T follicular helper cell (primary cell): ENCODE results near the gene CALML3.
"Not testable (repeated sequence)": the region's sequence is repeated elsewhere in the genome, so short reads cannot be mapped to it uniquely, and the experiment has no call there.

Experiments used
- DNase-seq: peaks from one replicate; pipeline ENCODE4 v3.0.0-alpha.2; 2020; ENCODE audit warnings: low read depth
- total RNA-seq, 2 experiments: gene quantifications; one replicate each; lab custom pipeline; 2026; lab: John Stamatoyannopoulos, UW

The CALML3 gene
- total RNA-seq = 0 reads per million in 2 experiments

DNA sequence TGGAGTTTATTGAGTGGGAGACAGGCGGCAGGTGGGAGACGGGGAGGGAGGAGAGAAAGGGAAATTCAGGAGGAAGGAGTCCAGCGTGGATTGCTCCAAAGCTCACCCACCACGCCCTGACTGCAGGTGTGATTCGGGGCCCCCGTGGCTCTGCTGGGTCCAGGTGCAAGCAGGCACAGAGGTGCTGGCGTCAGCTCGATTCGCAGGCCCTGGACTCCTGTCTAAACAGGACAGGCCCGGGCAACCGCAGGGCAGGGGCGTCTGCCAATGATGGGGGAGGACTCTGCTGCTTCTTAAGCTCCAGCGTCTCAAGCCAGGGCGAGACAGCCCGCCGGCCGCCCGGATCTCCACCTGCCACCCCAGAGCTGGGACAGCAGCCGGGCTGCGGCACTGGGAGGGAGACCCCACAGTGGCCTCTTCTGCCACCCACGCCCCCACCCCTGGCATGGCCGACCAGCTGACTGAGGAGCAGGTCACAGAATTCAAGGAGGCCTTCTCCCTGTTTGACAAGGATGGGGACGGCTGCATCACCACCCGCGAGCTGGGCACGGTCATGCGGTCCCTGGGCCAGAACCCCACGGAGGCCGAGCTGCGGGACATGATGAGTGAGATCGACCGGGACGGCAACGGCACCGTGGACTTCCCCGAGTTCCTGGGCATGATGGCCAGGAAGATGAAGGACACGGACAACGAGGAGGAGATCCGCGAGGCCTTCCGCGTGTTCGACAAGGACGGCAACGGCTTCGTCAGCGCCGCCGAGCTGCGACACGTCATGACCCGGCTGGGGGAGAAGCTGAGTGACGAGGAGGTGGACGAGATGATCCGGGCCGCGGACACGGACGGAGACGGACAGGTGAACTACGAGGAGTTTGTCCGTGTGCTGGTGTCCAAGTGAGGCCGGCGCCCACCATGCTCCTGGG, at the start of gene CALML3:
TSS of gene CALML3 (plus strand) at position 321 of the 920 bp plus-strand sequence. CDS start at position 446, 125 bp downstream.
- no peak for DNase-seq

- DNase-seq = not testable (repeated sequence)
These were observed 49.7 kb upstream of the CALML3 start for GRCh38 chr10:5475088-5475487.

DNA sequence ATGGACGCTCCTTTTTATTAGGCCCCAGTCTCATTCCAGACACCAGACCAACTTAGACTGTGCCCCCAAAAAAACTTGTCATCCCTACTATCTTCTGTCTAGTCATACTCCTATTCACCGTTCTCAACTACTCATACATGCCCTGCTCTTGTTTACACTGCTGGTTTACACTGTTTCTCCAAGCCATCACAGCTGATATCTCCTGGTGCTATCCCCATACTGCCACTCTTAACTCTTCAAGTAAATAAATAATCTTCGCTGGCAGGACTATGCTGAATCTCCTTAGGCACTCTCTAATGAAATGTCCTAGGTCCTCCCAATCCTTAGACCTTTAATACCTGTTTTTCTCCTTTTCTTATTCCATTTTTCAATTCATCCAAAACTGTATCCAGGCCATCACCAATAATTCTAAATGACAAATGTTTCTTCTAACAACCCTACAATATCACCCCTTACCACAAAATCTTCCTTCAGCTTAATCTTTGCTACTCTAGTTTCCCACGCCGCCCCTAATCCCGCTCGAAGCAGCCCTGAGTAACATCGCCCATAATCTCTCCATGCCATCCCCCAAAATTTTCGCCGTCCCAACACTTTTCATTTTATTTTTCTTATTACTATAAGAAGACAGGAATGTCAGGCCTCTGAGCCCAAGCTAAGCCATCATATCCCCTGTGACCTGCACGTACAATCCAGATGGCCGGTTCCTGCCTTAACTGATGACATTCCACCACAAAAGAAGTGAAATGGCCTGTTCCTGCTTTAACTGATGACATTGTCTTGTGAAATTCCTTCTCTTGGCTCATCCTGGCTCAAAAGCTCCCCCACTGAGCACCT, 48.6 kb upstream of the CALML3 start:
- not testable (repeated sequence) for DNase-seq

DNA sequence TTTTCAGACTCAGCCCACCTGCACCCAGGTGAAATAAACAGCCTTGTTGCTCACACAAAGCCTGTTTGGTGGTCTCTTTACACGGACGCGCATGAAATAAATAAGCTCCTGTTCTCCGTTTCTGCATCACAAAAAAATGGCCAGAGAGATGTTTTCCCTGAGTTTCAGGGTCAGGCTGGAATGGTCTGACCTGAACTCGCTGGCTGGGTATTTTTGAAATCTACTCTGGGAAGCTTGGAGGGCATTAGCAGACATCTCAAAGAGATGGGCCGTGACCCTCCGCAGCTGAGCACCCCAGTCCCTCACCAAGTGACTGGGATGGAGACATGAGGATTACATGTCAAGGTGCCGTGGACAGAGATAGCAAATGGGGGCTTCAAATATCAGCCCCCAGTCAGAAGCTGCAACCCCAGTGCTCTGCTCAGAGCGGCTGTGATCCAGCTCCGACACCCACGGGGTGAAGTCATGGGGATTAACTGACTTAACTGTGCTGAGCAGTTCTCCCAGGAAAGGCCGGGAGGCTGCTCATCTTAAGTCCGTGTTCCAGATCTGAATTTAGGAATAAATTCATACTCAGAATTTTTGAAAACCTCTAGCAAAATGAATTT, 47.7 kb upstream of the CALML3 start:
- DNase-seq = no peak

DNA sequence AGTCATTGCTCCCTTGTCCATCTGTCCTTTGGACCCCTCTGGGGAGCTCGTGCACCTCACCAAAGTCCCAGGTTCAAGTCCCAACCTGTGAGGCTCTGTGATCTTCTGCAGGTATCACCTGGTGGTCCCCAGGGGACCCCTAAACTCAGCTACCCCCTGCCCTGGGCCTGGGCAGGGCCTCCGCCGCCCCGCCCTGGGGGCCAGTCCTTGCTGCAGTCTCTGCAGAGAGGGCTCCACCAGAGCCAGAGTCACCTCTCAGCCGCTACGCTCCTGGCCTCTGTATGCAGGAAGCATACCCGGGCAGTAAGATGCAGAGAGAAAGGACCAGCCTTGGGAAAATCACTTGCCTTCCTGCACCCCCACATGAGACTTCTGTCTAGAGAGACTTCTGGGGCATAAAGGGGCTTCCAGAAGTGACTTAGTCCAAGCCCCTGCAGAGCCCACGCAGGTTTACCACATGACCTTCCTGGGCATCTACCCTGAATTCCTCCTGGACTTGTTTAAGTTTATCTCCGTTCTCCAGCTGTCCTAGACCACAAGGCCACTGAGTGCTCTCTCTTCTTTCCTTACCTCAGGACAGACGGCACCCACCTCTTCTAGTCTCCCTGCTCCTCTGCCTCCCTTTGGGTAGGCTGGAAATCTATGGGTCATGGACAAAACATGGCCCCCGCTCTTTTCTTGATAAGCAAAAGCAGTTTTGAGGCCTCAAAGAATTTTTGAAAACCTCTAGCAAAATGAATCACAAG, 46.6 kb upstream of the CALML3 start:
- no peak for DNase-seq

DNA sequence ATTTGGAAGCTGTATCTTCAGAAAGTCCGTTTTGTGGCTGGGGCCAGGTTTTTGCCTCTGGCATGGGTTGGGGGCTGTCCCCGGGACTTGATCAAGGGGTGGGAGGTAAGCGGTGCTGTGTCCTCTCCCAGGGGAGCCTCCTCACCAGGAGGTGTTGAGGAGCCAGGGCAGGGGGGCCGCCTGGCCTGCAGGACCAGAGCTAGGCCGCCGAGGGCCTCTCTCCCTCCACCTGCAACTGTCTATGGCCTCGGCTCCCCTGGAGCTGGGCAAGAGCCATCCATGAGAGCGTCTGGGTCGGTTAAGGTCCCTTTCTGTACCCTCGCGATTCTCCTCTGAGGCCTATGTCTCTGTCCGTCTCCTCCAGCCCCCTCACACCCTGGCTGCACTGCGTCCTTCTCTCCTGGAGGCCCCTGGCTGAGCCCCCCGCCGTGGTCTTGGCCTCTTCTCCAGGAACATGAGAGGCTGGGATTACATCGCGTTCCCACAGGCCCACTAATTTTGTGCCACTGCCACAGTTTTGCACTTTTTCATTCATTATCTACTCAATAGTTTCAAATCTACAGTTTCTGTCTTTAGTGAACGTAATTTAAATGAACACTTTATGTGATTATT, 46.0 kb upstream of the CALML3 start:
- no peak for DNase-seq

DNA sequence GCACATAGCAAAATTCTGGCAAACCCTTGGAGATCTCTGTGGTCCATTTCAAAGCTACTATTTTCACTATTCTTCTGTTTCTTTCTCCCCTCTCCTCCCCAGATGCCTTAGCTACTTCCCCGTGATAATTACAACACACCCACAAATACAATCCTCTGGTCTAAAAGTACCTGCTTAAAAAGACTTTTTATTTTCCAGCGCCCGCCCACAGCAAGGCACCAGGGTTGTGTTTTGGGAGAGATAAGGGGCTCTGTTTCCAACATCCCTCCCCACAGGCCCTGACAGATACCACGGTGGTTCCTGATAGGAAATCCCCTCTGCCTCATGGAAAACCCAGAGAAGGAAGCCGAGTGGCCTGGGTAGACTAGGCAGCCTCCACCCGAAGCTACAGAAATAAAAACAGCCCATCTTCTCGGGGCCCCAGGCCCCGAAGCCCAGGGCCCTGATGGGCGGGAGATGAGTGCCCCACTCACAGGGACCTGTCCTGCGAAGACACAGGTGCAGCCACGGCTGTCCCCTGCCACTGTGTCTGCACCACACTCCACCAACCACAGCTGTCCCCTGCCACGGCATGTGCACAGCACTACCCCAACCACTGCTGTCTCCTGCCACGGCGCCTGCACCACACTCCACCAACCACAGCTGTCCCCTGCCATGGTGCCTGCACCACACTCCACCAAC, 45.1 kb upstream of the CALML3 start:
- DNase-seq = no peak

DNA sequence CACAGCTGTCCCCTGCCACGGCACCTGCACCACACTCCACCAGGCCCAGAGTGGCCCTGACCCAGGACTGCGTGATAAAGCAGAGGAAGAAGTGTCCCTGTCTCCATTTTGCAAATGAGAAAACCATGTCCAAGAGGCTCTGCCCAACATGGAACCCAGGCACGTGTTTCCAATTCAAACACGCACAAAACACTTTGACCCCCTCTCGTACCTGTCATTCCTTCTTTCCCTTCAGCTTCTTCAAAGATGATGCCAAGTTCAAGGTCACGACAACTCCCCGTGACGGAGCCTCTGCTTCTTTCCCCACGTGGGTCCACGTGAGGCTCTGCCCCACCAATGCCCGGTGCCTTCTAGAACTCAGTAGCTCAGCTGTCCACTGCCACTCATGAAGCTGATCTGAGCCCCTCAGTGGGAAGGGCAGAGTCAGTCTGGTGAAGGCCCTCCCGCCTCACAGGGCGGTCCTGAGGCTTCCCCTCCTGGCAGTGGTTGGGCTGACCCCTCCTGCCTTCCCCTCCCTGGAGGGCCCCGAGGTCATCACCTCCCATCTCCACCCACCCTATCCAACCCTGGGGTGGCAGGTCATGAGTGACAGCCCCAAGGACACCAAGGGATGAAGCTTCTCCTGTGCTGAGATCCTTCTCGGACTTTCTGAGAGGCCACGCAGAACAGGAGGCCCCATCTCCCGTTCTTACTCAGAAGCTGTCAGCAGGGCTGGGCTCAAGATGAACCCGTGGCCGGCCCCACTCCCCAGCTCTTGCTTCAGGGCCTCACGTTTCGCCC, 44.4 kb upstream of the CALML3 start:
- DNase-seq = no peak

DNA sequence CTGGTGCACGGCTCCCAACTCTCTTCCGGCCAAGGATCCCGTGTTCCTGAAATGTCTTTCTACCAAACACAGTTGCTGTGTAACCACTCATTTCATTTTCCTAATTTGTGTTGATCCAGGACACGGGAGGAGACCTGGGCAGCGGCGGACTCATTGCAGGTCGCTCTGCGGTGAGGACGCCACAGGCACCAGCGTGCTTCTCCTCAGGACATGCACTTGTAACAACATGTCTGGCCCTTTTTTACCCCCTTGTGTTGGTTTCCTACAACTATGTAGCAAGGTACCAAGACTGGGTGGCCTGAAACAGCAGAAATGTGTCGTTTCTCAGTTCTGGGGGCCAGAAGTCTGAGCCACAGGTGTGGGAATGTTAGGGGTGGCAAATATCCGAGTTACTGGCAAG, 43.6 kb upstream of the CALML3 start:
- no peak for DNase-seq

DNA sequence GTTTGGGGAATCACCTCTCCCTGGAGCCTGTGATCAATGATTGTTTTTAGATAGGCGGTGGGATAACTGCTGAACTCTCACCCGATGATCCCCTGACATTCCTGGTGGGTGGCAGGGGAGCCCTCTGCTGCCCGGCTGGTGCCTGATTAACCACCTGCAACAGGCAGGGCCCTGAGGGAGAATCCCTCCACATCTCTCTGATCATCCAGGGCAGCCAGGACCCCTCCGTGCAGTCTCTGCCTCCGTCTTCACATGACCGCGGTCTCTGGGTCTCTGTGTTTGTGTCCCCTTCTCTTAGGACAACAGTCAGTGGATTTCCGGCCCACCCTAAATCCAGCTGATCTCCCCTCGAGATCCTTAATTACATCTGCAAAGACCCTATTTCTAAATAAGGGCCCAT, 42.7 kb upstream of the CALML3 start:
- no peak for DNase-seq

DNA sequence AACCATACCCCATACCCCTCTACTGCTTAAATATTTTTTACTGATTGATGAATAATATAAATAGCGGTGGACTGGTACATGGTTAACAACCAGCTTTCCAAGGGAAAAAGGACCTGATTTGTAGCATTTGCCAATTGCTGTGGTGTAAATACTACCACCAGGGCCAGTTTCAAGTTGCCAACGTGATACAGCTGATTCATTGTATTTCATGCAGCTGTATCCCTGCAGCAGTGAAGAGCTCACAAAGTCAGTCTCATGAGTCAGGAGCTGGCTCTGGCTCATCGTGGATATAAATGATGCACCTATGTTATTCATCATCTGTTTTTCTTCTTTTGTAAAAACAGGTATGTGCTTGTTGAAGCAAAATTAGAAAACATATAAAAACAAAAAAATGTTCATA, 40.6 kb upstream of the CALML3 start:
- no peak for DNase-seq

DNA sequence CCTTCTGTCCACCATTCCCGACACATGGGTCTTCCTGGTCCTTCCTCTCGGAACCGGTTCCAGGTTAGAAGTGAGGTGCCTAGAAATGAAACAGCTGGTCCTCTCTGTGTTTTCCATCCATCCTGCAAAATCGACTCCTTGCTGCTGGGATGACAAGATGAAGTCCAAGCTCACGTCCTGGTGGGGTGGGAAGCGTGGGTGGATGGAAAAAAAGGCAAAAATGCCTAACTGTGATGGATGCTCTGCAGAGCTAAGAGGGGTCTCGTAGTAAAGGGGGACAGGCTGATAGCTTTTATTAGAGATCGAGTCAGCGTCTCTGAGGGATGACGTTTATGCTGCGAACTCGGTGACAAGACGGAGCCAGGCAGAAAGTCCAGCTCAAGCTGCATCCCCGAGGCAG, 39.5 kb upstream of the CALML3 start:
- no peak for DNase-seq

GRCh38 chr10:5485948-5486852, 38.6 kb upstream of the CALML3 start:
- no peak for DNase-seq

GRCh38 chr10:5486853-5487235, 37.9 kb upstream of the CALML3 start:
- DNase-seq = no peak

- no peak for DNase-seq
These were observed 36.2 kb upstream of the CALML3 start for GRCh38 chr10:5488272-5489161.

DNA sequence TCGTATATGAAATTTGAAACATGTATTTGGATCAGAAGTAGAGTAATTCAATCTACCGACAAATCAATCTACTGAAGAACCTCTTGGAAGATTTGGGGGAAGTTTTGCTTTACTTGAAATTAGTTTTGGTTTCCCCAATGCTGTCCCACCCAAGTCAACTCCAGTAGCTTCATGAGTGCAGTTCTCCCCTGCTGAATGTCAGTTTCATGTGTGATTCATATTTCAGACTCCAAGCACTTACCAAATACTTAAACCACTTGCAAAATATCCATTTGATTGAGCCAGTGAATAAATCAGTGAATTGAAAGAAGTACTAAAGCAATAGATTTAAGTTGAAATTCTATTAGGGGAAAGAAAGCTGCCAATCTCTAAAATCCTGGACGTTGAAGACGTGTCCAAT, 34.7 kb upstream of the CALML3 start:
- DNase-seq = no peak

DNA sequence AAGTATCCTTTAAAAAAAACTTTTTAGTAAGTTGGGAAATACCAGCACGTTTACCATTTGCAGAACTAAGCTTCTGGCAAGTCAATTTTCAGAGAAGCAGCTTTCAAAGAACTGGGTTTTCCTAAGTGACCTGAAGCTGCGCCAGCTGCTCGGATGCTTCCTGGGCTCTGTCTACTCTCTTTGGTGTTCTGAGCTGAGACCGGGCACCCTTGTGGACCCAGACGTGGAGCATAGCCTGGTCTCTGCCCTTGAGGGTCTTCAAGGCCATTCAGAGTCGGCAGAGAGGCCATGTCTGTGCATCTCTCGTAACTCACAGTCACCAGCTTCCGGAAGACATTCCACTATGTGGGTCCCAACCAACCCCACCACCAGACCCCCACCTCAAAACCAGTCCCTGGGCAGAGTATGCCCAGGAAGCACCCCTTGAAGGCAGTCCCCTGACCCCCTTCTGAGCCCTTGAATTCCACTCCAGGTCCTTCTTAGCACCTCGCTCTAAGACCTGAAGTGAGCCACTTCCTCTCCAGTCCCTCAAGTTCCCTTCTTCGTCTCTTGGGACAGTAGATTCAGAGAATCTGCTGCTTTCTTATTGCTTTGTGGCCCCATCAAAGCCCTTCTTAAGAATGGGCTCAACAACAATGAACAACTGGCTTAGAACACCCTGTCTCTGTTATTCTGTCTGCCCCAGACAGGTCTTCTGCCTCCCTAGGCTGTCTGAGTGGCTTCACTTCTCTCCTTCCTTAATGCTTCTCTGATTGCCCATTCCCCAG, 33.9 kb upstream of the CALML3 start:
- no peak for DNase-seq
